ENCODE results near the gene ZSCAN9. TPM values are rescaled to one million over a fixed set of nuclear protein-coding genes. Genes with fewer than 3 reads are reported as not detected.

ZSCAN9 gene
- total and polyA plus RNA-seq, 2 of the 13 experiments (the other 11 are each of a cell fraction or from before 2014, with no cell fraction given): 14.6 to 17.8 TPM

GRCh38 chr6:28182255-28182654, 42.8 kb upstream of the ZSCAN9 start:
- 0% methylated on average over 1 of the region's 1 CpG for whole genome bisulfite sequencing (ENCODE audit: low lambda C conversion rate)
- POLR2A ChIA-PET: no interaction called here
- DNase-seq (ENCODE audit: low spot score) (no peak), FAIRE-seq (no peak), ATAC-seq (no peak)
- Histone ChIP-seq H3K27me3 (ENCODE audit: control insufficient read depth in 1 of 2, insufficient read depth in 2 of 2, low read length in 2 of 2) (peaks cover 0 to 19% of the 10 kb centered on the region in 2 experiments; a peak in 1 of 5 replicates), H3K9ac (ENCODE audit: insufficient read depth, low read depth, low read length) (no peak overlapping the region), H3K79me2 (ENCODE audit: insufficient read depth, low read length) (no peaks in the 10 kb centered on the region), H3K27ac (ENCODE audit: extremely low read length, insufficient read depth, low read length) (no peak overlapping the region), H3K4me2 (ENCODE audit: low read depth, low read length) (no peak overlapping the region), H3K36me3 (replicated peaks in 1 of 2; ENCODE audit: control insufficient read depth in 1 of 2, insufficient read depth in 2 of 2, low read length in 2 of 2) (no peaks in the 10 kb centered on the region), H4K20me1 (ENCODE audit: insufficient read depth, low read length) (no peaks in the 10 kb centered on the region), H3K4me1 (ENCODE audit: insufficient read depth, low read length) (no peaks in the 10 kb centered on the region), H2AFZ (ENCODE audit: low read length) (no peak overlapping the region), H3K9me3 (ENCODE audit: low read length) (no peaks in the 10 kb centered on the region), H3K4me3 (replicated peaks in 1 of 3; ENCODE audit: insufficient read depth in 1 of 3, low read depth in 2 of 3, low read length in 3 of 3) (no peak overlapping the region)
- intact Hi-C loops (cut with micrococcal nuclease; ENCODE audit: unreplicated experiment) (no loop called here), in situ Hi-C loops (cut with HindIII; ENCODE audit: extremely low pct_ligation_motif_present, low pct_unique_long_range_greater_than_20kb) (no loop called here)
- CTCF ChIA-PET (ENCODE audit: low intra/inter-chr PET ratio, low total read pairs): no interaction called here
- no TSS peak for BruUV-seq (replicated peaks)
- TF ChIP-seq ONECUT2 (CRISPR knock-in tag; IDR thresholded peaks at IDR 0.05): no peak
- no peak for TF ChIP-seq ZNF709 (CRISPR knock-in tag; IDR thresholded peaks at IDR 0.05)
- TF ChIP-seq ZNF12 (CRISPR knock-in tag; IDR thresholded peaks at IDR 0.05): peak; percentile 79; the same call in 1 of the 2 replicates

DNA sequence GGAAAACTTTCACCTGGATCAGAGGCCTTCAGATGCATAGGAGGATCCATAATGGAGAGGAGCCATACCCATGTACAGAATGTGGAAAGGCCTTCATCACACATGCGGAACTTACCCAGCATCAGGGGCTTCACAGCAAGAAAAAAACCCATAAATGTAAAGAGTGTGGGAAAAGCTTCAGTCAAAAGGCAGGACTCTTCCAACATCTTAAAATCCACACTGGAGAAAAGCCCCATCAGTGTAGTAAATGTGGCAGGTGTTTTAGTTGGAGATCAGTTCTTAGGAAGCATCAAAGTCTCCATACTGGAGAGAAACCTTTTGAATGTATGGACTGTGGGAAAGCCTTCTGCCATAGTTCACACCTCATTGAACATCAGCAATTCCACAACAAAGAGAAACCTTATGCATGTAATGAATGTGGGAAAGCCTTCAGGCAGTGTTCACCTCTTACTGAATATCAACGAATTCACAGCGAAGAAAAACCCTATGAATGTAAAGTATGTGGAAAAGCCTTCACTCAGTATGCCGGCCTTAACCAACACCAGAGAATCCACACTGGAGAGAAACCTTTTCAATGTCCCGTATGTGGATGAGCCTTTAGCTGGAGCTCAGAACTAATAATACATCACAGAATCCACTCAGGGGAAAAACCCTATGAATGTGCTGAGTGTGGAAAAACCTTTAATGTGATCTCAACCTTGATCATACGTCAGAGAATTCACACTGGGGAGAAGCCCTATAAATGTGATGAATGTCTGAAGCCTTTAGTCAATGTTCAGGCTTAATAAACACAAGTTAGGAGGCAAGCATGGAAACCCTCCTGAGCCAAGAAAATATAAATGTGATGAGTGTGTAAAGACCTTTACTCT, 36.7 kb upstream of the ZSCAN9 start:
- Histone ChIP-seq H4K20me1 (ENCODE audit: insufficient read depth, low read length) (no peaks in the 10 kb centered on the region), H3K9me3 (ENCODE audit: low read length) (no peaks in the 10 kb centered on the region), H2AFZ (ENCODE audit: low read length) (no peak overlapping the region), H3K9ac (ENCODE audit: insufficient read depth, low read depth, low read length) (no peak overlapping the region), H3K36me3 (replicated peaks in 1 of 2; ENCODE audit: control insufficient read depth in 1 of 2, insufficient read depth in 2 of 2, low read length in 2 of 2) (no peaks in the 10 kb centered on the region), H3K79me2 (ENCODE audit: insufficient read depth, low read length) (no peaks in the 10 kb centered on the region), H3K4me2 (ENCODE audit: low read depth, low read length) (no peak overlapping the region), H3K4me1 (ENCODE audit: insufficient read depth, low read length) (no peaks in the 10 kb centered on the region), H3K27me3 (ENCODE audit: control insufficient read depth in 1 of 2, insufficient read depth in 2 of 2, low read length in 2 of 2) (peaks cover 0 to 15% of the 10 kb centered on the region in 2 experiments; a peak in 2 of 5 replicates), H3K27ac (ENCODE audit: extremely low read length, insufficient read depth, low read length) (no peak overlapping the region), H3K4me3 (replicated peaks in 1 of 3; ENCODE audit: insufficient read depth in 1 of 3, low read depth in 2 of 3, low read length in 3 of 3) (no peak overlapping the region)
- CTCF ChIA-PET (ENCODE audit: low intra/inter-chr PET ratio, low total read pairs): no interaction called here
- 31% methylated on average over 6 of the region's 6 CpGs for WGBS (ENCODE audit: low lambda C conversion rate)
- intact Hi-C loops (cut with micrococcal nuclease; ENCODE audit: unreplicated experiment) (no loop called here), in situ Hi-C loops (cut with HindIII; ENCODE audit: extremely low pct_ligation_motif_present, low pct_unique_long_range_greater_than_20kb) (no loop called here)
- no TSS peak for BruUV-seq (replicated peaks)
- no peak for DNase-seq (ENCODE audit: low spot score)
- FAIRE-seq: peak; percentile 21
- no peak for ATAC-seq
- POLR2A ChIA-PET: no interaction called here
- TF ChIP-seq ZC3H13 (CRISPR knock-in tag; IDR thresholded peaks at IDR 0.05): no peak
- peak; percentile 31; the same call in 1 of the 2 replicates for TF ChIP-seq MAFF (IDR thresholded peaks at IDR 0.05; ENCODE audit: low read depth, low read length)
- TF ChIP-seq, protein P1, sequence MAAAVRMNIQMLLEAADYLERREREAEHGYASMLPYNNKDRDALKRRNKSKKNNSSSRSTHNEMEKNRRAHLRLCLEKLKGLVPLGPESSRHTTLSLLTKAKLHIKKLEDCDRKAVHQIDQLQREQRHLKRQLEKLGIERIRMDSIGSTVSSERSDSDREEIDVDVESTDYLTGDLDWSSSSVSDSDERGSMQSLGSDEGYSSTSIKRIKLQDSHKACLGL (CRISPR knock-in tag; IDR thresholded peaks at IDR 0.05): no peak
- no peak for TF ChIP-seq CTCF (CRISPR knock-in tag; IDR thresholded peaks at IDR 0.05)
- TF ChIP-seq ZXDC (CRISPR knock-in tag; IDR thresholded peaks at IDR 0.05): no peak
- no peak for TF ChIP-seq FOXM1 (CRISPR knock-in tag; IDR thresholded peaks at IDR 0.05)
- no peak for TF ChIP-seq DDIT3 (CRISPR knock-in tag; IDR thresholded peaks at IDR 0.05)
- no peak for TF ChIP-seq ZNF251 (CRISPR knock-in tag; IDR thresholded peaks at IDR 0.05)
- no peak for TF ChIP-seq ZNF556 (CRISPR knock-in tag; IDR thresholded peaks at IDR 0.05; ENCODE audit: borderline replicate concordance)
- TF ChIP-seq ERF (CRISPR knock-in tag; IDR thresholded peaks at IDR 0.05): no peak
